ENCODE results near the gene ARSB.

Gene ARSB

DNA sequence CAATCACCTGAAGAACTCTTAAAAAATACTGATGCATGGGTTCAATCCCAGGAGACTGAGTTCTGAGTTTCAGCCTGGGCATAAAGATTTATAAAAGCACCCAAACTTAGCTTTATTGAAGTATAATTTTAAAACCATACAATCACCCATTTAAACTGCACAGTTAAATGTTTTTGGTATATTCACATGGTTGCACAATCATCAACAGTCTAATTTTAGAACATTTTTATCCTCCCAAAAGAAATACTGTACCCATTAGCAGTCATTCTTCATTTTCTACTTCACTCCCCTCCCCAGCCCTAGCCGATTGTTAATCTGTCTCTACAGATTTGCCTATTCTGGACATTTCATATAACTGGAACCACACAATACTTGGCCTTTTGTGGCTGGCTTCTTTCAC, 141.7 kb downstream of the ARSB start:
- DNase-seq, result no peak

DNA sequence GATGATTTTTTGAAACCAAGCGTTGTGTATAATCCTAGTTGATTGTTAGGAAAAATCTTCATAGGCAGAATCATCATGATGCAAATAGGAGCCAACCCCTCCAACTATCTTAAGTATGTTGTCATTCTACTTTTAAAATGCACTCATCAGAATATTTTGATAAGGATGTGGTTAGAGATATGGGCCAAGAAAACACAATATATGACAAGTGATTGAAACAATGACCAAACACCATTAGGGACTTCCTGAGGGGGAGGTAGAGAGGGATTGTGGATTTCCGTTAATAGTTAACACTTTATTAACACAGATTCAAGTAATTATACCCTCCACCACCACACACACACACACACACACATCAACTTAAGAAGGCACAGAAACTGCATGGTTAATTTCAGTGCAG, 143.3 kb downstream of the ARSB start:
- no peak for DNase-seq

DNA sequence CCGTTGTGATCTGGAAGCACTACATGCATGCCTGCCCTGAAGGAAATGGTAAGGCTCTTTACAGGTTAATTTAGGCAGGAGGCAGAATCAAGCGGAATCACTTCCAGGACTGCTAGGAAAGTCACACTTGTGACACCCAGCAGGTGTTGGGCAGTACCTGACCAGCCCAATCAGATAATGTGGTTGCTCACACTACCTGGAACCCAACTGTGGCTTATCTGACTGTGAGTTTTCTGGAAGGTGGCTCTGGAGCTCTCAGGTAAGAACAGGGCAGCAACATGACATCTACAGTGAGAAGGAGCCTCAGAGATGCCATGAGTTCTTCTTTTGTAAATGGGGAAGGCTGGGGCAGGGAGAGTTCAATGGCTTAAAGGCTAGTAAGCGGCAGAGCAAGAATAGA, 146.4 kb downstream of the ARSB start:
- no peak for DNase-seq

DNA sequence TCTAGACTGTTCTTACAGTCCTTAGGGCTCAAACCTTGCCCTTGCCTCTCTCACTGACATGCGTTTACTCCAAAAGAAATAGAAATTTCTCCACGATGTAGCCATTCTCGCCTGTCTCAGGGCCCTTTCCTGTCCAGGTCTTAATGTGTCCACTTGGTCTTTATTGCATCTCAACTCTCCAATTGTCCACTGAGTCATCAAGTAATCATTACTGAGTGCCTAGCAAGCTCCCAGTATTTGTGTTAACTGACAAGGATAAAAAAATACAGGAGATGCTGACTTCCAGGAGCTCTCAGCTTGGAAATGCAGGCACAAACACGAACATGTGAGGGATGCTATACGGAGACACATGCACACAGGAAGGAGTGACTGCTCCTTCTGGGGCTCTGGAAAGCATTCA, 147.3 kb downstream of the ARSB start:
- no peak for DNase-seq

DNA sequence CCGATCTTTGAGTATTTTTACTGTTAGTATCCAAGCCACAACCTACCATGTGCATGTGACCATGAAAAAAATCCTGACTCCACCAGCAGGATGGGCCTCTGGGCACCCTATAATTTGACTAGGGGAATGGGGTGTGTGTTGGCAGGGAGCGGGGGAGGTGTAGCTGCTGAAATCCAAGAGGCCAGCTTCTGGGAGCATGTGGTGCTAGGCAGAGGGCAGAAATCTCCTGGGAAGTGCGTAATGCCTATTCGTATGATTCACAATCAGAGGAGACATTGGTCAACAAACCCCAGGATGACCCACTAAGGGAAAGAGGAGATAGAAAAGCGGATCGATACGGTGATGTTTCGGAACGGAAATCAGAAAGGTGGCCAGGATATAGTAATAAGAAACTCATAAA, 149.9 kb downstream of the ARSB start:
- no peak for DNase-seq

DNA sequence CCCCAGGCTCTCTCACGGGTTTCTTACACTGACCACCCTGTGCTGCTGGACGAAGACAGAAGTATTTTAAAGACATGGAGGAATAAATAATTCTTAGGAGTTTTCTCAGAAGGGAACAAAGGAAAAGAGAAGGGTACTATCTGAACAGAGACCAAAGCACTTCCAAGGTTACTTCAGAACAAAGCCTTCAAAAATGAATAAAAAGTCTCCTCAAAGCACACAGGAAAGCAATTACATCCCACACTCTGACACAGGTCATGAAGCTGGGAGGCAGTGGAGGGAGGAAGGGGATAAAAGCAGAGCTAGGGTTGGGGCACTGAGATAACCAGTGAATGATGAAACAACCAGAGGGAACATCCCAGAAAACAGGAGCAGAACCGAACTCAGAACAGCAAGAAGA, 151.8 kb downstream of the ARSB start:
- no peak for DNase-seq

DNA sequence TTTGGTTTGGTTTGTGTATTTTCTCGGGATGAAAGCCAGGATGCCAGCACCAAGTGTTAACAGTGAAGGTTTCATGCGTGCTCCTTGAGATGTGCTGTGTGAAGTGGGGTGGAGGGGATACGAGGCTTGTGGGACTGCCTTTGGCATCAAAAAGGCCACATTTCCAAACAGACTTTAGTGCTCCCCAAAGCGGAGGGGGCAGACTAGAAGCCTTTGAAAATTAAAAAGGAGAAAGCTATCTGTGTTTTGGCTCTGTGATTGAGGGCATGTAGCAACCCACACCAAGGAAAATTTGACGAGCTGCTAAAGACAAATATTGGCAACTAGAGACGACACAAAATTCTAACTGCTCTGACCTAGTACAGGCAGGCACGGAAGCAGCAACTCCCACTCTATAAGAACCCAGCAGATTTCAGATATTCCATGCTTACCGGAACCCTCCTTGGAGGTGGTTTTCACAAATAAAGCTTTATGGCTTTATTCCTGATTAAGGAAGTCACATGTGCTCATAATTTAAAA, 154.5 kb downstream of the ARSB start:
- DNase-seq, result peak in 1 of 58 donors; percentile 20

DNA sequence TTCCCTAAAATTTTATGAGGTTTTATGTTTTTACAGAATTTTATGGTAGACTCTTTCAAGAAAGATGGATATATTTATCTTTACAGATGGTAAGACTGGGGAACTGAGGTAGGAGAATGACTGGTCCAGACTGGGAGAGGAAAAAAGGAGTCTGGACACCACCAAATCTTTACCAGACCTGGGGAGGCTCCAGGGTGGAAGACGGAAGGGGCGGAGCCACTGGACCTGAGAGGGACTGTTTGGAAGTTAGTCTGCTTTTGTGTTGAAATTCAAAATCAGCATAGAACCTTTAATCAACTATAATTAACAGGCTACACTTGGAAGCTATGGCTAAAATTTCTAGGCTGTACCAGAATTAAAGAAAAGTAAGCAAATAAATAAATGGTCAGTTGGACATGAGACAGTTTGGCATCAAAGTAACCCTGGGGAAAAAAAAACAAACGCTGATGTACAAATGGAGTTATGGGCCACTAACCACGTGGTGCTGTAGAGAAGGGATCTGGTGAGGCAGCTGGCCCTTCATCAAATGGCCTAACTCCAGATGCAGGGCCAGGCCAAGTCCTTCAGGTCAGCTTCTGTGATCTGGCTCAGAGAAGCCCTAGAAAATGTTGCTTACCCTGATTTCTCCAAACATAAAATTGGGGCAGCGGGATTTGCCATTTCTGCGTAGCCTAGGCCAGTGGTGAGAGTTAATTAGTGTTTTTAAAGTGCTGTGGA, 155.1 kb downstream of the ARSB start:
- DNase-seq, result peak in 20 of 58 donors; percentile 6 to 44 (median 16)

DNA sequence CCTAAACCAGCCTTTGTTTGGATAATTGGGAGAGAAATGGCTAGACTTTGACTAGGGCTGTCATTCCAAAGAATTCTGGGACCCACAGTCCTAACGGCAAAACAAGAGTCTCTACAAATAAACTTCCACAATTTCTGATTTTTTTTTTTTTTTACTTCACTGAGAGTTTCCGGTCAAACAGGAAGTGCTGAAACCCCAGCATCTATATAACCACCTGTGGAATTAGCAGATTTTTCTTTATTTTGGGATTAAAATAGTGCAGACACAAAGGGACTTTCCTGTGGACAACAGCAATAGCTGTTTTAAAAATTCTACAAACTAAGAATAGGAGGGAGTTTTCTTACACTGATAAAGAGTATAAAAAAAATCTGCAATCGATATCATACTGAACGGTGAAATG, 157.4 kb downstream of the ARSB start:
- no peak for DNase-seq

DNA sequence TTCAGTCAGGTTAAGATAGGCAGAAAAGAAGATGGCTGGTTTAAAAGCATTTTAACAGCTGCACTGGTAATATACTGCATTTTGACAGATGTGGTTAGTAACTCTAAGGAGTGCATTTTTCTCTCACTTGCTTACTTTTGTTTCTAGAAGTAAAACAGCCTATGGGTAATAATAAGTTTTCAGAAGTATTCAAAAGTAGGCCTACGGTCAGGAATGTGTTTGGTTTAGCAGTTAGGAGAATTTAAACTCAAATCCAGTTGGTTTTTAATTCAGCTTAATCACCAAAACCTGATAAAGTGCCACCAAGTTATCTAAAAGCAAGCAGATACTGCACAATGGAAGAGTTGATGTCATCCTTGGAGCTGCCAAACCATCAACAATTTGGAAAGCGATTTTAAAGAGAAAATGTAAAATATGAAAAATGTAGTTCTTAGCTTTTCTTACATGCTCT, 160.3 kb downstream of the ARSB start:
- DNase-seq, result no peak

DNA sequence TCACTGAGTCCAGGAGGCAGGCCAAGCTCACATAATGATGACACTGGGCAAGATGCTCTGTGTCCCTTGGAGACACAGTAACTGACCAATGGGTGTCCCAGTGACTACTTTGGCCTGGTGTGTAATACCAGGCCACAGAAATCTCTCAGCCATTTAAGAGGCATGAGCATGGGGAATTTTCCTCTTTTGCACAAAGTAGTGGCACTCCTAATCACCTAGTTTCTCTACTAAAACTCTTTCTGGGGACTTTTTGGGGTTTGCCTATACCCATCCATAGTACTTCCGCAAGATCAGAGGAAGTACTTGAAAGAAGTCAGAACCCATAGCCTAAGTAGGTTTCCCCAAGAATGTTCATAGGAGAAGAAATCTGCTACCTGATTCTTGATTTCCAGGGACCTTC, 161.9 kb downstream of the ARSB start:
- no peak for DNase-seq

DNA sequence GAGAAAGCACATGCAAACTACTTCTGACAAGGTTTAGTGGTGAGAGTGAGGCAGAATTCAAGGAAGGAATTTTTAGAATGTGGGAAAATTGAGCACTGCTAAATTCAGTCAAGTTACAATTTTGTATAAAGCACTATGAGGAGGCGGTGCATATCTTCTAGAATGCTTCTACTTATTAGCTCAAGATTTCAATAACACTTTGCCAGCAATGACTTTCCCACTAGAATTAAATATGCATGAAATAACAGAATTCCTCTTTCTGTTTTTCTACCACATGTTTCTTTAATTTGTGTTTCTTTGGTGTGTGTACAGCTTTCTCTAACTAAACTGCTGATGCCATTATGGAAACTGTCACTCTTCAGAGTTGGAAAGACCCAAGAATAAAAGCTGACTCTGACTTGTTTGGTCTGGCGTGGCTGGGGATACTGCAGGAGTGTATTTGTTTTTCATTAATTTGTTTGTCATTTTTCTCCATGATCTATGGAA, 163.5 kb downstream of the ARSB start:
- no peak for DNase-seq

DNA sequence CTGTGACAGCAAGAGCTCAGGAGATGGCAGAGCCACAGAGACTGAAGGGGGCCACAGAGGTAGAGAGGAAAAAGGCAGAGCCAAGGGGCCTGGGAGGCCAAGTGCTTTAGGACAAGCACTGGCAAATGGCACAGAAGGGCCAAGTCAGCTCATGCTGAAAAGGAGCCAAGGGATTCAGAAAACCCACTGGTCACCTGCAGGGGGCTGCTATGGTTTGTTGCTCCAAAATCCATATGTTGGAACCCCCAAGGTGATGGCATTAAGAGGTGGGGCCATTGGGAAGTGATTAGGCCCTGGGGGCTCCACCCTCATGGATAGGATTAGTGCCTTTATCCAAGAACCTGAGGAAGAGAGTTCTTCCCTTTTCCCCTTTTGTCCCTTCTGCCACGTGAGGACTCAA, 165.4 kb downstream of the ARSB start:
- DNase-seq, result no peak

DNA sequence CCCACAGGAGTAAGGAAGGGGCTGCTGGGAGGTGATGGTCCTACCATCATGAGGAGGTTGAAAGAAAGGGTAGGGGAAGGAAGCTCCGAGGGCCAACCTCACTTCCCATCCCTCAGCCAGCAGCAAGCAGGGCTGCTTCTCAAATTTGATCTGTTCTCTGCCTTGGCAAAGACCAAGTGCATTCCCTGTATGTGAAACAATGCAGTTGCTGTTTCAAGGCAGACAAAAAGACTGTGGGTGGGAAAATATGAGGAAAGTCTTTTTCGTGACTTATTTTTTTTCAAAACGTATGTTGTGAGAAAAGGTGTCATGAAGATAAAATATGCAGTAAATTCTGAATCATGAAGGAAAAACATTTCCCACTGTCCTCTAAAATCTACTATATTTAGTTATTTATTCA, 165.9 kb downstream of the ARSB start:
- DNase-seq, result peak in 4 of 58 donors; percentile 5 to 34 (median 18)

DNA sequence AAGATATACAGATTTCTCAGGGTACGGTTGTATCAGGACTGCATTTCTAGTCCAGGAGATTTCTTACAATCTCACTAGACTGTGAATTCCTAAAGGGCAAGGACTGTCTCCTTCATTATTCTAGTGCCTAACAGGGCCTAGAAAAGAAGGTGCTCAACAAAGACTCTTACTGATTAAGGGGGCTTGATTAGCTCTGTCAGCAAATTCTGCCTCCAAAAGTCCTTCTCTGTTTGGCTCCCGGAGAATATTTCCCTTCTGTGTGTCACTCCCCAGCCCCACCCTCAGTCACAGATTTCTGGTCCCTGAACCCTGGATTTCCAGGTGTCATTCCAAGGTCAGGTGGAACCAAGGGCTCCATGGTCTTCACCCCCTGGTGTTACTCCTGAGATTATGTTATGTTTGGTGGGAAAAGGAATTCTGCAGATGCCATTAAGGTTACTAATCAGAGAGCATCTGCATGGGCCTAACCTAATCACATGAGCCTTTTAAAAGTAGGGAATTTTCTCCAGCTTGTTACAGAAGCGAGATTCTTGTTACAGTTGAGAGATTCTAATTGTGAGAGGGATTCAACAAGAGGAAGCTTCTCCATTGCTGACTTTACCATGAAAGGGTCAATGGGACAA, 168.9 kb downstream of the ARSB start:
- DNase-seq, result no peak

DNA sequence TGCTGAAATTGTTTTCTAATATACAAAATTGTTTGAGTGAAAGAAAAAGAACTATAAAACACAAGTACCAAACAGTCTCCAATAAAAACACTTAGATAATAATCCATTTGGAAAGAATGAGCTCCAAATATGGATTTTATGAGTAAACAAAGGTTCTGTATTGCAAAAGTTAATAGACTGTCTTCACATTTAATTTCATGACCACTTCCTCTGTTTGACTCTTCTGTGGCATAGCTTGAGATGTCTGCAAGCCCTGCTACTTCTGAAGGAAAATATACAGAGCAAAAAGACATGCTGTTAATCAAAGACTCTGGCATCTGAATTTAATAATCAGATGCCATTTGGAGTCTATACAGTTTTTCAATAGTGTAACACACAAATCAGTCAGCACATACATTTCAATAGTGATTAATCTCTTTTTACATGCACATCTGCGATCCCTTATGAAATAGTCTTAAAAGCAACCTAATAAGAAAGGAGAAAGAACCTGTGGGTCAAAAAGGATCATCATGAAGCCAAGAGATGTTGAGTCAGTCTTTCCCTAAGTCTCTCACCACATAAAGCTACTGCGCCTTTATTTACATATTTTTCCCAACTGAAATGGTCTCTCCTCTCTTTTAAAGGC, 171.1 kb downstream of the ARSB start:
- DNase-seq, result no peak

DNA sequence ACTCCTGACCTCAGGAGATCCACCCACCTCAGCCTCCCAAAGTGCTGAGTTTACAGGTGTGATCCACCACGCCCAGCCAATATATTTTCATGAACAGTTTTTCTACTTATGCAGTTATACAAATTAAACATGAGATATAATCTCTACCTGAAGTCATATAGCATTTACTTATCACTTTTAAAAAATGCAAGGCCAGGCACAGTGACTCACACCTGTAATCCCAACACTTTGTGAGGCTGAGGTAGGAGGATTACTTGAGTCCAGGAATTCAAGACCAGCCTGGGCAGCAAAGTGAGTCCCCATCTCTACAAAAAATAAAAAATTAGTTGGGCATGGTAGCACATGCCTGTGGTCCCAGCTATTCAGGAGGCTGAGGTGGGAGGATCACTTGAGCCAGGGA, 171.8 kb downstream of the ARSB start:
- DNase-seq, result no peak

DNA sequence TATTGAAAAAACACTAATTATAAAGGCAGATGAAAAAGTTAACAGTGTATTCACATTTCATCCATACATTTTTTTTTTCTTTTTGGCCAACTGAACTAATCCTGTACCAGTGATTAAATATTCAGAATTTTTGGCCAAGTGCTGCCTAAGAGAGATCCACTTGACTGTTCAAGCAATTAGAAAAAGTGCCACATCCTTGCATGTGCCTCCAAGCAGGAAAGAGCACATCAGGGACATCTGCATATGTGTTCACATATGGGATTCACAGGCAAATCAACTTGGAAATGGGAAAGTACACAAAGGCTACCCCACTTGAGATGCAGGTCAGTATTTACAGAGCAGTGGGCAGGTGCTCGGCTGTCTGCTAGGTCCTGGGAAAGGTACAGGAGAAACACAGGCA, 173.2 kb downstream of the ARSB start:
- DNase-seq, result no peak

DNA sequence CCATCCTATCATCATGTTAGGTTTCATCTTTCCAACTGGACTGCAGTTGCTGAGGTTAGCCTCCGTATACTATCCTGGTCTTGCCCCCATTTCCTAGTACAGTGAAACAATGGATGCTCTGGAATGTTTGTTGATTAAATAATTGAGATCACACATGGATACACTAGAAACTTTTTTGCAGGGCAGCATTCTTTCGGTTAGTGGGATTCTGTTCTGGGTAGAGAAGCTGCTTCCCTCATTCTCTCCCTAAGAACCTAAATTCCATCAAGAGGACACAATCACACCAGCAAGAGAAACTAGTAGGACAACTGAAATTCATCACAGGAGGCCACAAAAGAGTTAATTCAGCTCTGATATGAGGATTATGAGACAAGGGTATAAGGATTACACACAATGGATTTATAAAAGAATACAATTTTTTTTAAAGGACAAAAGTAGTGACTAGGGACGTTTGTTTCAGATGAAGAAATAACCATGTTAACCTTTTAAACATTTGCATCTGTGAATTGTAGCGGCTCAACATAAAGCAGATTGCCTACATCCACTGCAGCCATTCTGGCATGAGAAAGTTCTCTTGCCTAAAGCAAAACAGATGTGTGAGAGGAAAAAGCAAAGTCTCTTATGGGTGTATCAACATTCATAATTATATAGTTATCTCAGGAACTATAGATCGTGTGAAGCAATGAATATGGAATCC, 173.8 kb downstream of the ARSB start:
- DNase-seq, result no peak

DNA sequence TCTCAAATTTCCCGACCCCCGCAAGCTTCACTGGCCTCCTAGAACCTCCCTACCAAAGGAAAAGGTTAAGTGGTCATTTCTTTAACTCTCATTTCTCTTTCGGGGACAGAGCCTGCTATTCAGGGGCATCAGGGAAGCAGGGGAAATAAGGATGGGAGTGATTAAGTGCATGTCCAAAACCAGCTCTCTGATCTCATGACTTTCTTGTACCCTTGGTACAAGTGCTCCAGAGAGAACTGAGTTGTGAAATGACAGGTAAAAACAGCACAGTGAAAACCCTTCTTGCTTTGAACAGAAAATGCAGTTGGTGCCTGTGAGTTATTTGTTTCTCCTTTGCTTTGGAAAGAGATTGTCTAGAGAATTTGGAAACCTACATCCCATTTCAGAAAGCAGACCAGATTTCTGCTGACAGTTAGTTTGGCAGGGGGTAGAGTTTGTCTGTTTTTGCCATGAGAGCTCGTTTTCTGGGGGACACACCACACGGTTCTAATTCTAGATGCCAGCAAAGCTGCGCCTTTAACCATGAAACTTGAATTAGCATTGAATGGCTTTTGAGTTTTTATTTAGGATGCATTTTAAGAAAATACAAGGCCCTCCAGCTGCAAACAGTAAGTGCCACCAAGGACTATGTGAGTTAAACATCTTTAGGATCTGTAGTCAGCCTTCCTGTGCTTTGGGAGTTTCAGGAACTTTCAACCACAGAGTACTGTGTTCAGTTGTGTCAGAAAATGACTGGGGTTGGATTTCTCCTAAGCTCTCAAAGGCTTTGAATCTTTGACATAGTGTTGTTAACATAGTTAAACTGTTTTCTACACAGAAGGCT, 174.8 kb downstream of the ARSB start:
- DNase-seq, result no peak

DNA sequence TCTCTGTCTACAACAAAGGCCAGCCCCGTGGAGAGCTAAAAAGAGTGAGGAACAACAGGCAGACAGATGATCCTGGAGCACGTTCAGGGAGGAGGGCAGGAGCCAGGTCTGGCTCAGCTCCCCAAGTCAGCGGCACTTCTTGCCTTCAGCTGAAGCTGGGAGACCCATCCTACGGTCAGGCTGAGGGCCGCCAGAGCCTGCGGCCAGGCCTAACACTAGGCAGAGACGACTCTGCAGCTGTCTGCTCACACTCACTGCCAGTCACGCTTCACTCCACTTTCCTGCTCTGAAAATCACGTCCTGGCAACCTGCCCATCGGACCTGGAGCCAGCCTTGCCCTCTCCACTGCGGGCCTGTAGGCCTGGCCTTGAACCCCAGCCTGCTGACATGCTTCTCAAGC, 175.7 kb downstream of the ARSB start:
- no peak for DNase-seq

All from anterior cingulate cortex (tissue), 58 donors.